ENCODE results near the gene SLC25A25.

DNA sequence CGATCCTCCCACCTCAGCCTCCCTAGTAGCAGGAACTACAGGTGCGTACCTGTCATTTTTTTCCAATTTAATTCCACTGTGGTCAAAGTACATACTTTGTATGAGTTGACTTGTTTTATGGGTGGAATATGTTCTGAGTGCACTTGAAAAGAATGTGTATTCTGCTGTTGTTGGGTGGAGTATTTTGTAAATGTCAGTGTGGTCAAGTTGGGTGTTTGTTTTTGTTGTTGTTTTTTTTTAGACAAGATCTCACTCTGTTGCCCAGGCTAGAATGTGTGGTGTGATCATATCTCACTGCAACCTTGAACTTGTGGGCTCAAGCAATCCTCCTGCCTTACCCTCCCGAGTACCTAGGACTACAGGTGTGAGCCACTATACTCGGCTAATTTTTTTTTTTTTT lies 17.9 kb downstream of the SLC25A25 start:
- TF ChIP-seq, protein P1, sequence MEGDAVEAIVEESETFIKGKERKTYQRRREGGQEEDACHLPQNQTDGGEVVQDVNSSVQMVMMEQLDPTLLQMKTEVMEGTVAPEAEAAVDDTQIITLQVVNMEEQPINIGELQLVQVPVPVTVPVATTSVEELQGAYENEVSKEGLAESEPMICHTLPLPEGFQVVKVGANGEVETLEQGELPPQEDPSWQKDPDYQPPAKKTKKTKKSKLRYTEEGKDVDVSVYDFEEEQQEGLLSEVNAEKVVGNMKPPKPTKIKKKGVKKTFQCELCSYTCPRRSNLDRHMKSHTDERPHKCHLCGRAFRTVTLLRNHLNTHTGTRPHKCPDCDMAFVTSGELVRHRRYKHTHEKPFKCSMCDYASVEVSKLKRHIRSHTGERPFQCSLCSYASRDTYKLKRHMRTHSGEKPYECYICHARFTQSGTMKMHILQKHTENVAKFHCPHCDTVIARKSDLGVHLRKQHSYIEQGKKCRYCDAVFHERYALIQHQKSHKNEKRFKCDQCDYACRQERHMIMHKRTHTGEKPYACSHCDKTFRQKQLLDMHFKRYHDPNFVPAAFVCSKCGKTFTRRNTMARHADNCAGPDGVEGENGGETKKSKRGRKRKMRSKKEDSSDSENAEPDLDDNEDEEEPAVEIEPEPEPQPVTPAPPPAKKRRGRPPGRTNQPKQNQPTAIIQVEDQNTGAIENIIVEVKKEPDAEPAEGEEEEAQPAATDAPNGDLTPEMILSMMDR (IDR thresholded peaks at IDR 0.05): no peak
- TF ChIP-seq POLR2A (IDR thresholded peaks at IDR 0.05): no peak

Data from esophagus squamous epithelium (tissue), 4 donors.